SJCRH30 (cell line): Measurements from ENCODE around the gene PRKCB. TPM values are rescaled to one million over a fixed set of nuclear protein-coding genes. Genes with fewer than 3 reads are reported as not detected.

Experiments
- DNase-seq, 2 experiments: peaks; one replicate each; pipeline ENCODE4 v3.0.0-alpha.2; 2015 to 2020
- H3K27ac ChIP-seq: fragments of 250-450 bp; sonication (Bioruptor Pico); 2 replicates; pipeline ENCODE4 v1.5.1; 2020; ENCODE audit warnings: mild to moderate bottlenecking, moderate library complexity
- H3K27me3 ChIP-seq: fragments of 250-450 bp; sonication (Bioruptor Pico); 2 replicates; pipeline ENCODE4 v1.5.1; 2020; ENCODE audit warnings: mild to moderate bottlenecking, moderate library complexity
- H3K36me3 ChIP-seq: fragments of 250-450 bp; sonication (Bioruptor Pico); 2 replicates; pipeline ENCODE4 v1.5.1; 2020; ENCODE audit warnings: mild to moderate bottlenecking, moderate library complexity
- H3K4me1 ChIP-seq: fragments of 250-450 bp; sonication (Bioruptor Pico); 2 replicates; pipeline ENCODE4 v1.5.1; 2020; ENCODE audit warnings: mild to moderate bottlenecking, moderate library complexity
- H3K4me3 ChIP-seq: fragments of 250-450 bp; sonication (Bioruptor Pico); 2 replicates; pipeline ENCODE4 v1.5.1; 2020; ENCODE audit warnings: mild to moderate bottlenecking, moderate library complexity
- H3K9me3 ChIP-seq: fragments of 250-450 bp; sonication (Bioruptor Pico); replicated peaks from 2 replicates; pipeline ENCODE4 v1.5.1; 2020; ENCODE audit warnings: mild to moderate bottlenecking, moderate library complexity
- total RNA-seq: library from RNA; depleted of rRNA; stranded (reverse); fragments of >200 nt; shearing (Covaris generic); gene quantifications from 2 replicates; pipeline ENCODE4 v1.2.3, GENCODE V29; 2014; rRNA removed

The PRKCB gene
- total RNA-seq, 1 experiment from 2014 or later = not detected

DNA sequence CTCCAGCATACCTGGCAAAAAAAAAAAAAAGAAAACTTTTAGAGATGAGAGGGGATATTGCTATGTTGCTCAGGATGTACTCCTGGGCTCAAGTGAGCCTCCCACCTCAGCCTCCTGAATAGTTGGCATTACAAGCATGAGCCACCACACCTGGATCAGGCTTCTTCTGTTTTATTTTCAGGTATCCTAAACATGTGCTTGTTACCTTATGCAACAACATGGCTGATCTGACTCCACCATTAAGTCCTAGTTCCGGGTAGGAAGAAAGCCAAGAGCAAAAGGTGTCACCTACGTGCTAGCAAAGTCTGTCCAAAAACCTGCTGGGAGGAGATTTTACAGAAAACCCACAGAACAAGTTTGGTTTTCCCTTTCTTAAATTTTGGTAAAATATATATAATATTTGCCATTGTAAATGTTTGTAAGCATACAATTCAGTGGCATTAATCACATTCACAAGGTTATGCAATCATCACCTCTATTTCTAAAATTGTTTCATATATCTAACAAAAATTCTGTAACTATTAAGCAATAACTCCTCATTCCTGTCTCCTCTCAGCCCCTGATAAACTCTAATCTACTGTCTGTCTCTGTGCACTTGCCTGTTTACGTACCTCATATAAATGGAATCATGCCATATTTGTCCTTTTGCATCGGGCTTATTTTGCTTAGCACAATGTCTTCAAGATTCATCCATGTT, 411.3 kb downstream of the PRKCB start:
- Histone ChIP-seq H3K9me3 (no peaks in the 10 kb centered on the region), H3K4me3 (no peak overlapping the region), H3K27me3 (no peaks in the 10 kb centered on the region), H3K27ac (no peak overlapping the region), H3K4me1 (no peaks in the 10 kb centered on the region), H3K36me3 (no peaks in the 10 kb centered on the region)
- DNase-seq = no peak

DNA sequence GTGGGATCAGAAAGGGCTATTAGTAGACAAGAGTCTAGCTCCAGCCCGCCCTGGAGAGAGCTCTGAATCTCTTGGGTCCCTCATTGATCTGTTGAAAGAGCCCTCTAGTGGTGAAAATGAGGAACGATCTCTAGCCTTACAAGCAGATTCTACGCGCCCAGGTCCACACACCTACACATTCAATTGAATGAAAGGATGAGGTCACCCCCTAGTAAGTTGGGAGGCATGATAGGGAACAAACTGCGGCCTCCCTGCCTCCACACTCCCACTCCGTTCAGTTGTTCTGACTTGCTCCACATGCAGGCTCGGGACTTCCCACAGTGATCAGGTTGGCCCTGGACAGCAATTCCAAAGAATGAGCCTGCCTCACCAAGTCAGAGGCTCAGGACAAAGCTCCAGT, 417.4 kb downstream of the PRKCB start:
- Histone ChIP-seq H3K9me3 (no peaks in the 10 kb centered on the region), H3K4me3 (no peak overlapping the region), H3K27me3 (no peaks in the 10 kb centered on the region), H3K27ac (no peak overlapping the region), H3K4me1 (no peaks in the 10 kb centered on the region), H3K36me3 (no peaks in the 10 kb centered on the region)
- peak; percentile 17 to 55 for DNase-seq

- H3K36me3 ChIP-seq = no peaks in the 10 kb centered on the region
- peak; percentile 31 to 47 for DNase-seq
- no peak within 1 kb of the TSS for H3K4me3 ChIP-seq
- H3K9me3 ChIP-seq = no peaks in the 10 kb centered on the region
- H3K27ac ChIP-seq = no peak within 1 kb of the TSS
- H3K4me1 ChIP-seq = no peaks in the 10 kb centered on the region
- no peaks in the 10 kb centered on the region for H3K27me3 ChIP-seq
These were observed 419.9 kb downstream of the PRKCB start, which contains the start of gene CACNG3 for GRCh38 chr16:24255456-24256371. CACNG3 (plus strand) TSS chr16:24256335; CDS start chr16:24256755, 420 bp downstream.

GRCh38 chr16:24257958-24258357, 422.2 kb downstream of the PRKCB start:
- Histone ChIP-seq H3K27ac (no peak overlapping the region), H3K4me3 (no peak overlapping the region), H3K27me3 (no peaks in the 10 kb centered on the region), H3K4me1 (no peaks in the 10 kb centered on the region), H3K9me3 (no peaks in the 10 kb centered on the region), H3K36me3 (no peaks in the 10 kb centered on the region)
- no peak for DNase-seq

DNA sequence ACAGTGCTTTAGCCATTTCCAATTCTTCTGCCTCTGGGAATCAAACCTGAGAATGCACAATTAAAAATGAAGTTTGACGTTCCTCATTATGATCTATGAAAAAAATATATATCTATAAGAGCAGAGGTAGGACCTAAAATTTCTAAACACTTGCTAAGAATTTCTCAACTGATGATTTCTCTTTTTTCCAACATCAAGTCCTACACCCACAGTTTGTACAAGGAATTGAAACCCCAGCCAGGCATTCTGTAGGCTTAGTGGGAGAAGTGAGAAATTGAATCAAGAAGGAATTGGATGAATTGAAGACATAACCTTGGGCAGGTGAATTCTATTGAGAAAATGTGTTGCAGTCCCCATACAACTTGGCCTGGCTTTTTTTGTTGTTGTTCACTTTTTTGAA, 423.0 kb downstream of the PRKCB start:
- no peak overlapping the region for H3K27ac ChIP-seq
- H3K9me3 ChIP-seq = no peaks in the 10 kb centered on the region
- no peak overlapping the region for H3K4me3 ChIP-seq
- H3K4me1 ChIP-seq = no peaks in the 10 kb centered on the region
- no peaks in the 10 kb centered on the region for H3K36me3 ChIP-seq
- H3K27me3 ChIP-seq = no peaks in the 10 kb centered on the region
- DNase-seq = no peak

DNA sequence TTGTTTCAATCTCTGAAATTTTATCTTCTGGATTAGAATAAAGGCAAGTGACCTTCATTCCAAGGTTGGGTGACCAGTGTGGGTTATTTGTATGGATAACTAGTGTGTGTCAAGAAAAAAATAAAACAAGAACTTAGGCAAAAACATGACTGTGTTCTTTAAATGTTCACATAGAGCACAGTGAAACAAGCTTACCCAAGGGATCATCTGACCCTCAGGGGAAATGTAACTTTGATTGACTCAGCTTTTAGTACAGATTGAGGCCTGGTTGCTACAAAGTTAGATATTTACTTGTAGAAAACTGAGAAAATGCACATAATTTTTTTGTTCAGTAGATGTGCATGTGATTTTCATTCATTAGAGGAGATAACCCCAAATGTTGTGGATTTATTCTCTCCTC, 427.0 kb downstream of the PRKCB start:
- Histone ChIP-seq H3K4me1 (no peaks in the 10 kb centered on the region), H3K4me3 (no peak overlapping the region), H3K9me3 (no peaks in the 10 kb centered on the region), H3K27me3 (no peaks in the 10 kb centered on the region), H3K27ac (no peak overlapping the region), H3K36me3 (no peaks in the 10 kb centered on the region)
- DNase-seq = no peak

Other genes with a start within 250 kb of the PRKCB start
- gene NDUFAB1, start 239.7 kb upstream of the PRKCB start, total RNA-seq = 158 and 165 TPM in 2 replicates
- 21.9 and 25.9 TPM in 2 replicates for gene PALB2, start 194.7 kb upstream of the PRKCB start, total RNA-seq
- gene DCTN5, start 194.5 kb upstream of the PRKCB start, total RNA-seq = 65.3 and 74.1 TPM in 2 replicates
- 59.3 and 62.4 TPM in 2 replicates for gene PLK1, start 157.1 kb upstream of the PRKCB start, total RNA-seq
- gene ERN2, start 122.8 kb upstream of the PRKCB start, total RNA-seq = not detected in 2 replicates
- not detected in 2 replicates for gene CHP2, start 81.0 kb upstream of the PRKCB start, total RNA-seq